Naive thymus-derived CD4-positive, alpha-beta T cell (primary cell): ENCODE measurements around the gene LKAAEAR1. TPM values are rescaled to one million over a fixed set of nuclear protein-coding genes. Genes with fewer than 3 reads are reported as not detected.
"Not testable (repeated sequence)": the region's sequence is repeated elsewhere in the genome, so short reads cannot be mapped to it uniquely, and the experiment has no call there.

Experiments used
- ATAC-seq: fragments of 150-1000 bp; cut with Tn5 transposase; 2 replicates; pipeline ENCODE4 v1.10.0; 2021; ENCODE audit warnings: mild to moderate bottlenecking, moderate library complexity
- CTCF ChIA-PET: fragments of 350-600 bp; sonication (Branson Sonifier 250); formaldehyde crosslinking; loops from one replicate; lab custom pipeline; 2021; ENCODE audit warnings: antibody characterized with exemption; lab: Charles Lee
- POLR2A ChIA-PET: fragments of 350-600 bp; sonication (Branson Sonifier 250); formaldehyde crosslinking; loops from one replicate; lab custom pipeline; 2021; ENCODE audit warnings: antibody characterized with exemption, inconsistent platforms; lab: Charles Lee
- DNase-seq, 9 donors: peaks; one replicate each; pipeline versions ENCODE4 v3.0.0 to v3.0.0-alpha.2; 2020 to 2022; ENCODE audit warnings: mixed read lengths in 1 of 9
- H3K27ac ChIP-seq: one replicate; pipeline ENCODE4 v1.7.0; 2013; ENCODE audit warnings: mild to moderate bottlenecking, low read depth, low read length, moderate library complexity
- H3K27me3 ChIP-seq, 2 donors: one replicate each; pipeline ENCODE4 v1.7.0; 2013; ENCODE audit warnings: low read length in 2 of 2, mild to moderate bottlenecking in 2 of 2, moderate library complexity in 2 of 2; ENCODE audit not compliant: control insufficient read depth in 2 of 2, insufficient read depth in 2 of 2
- H3K36me3 ChIP-seq, 3 experiments: 1 replicate in 2 of 3; 2 replicates in 1 of 3; pipeline ENCODE4 v1.7.0; 2013; ENCODE audit warnings: low read length in 3 of 3, mild to moderate bottlenecking in 3 of 3, moderate library complexity in 1 of 3; ENCODE audit not compliant: insufficient read depth in 3 of 3, control insufficient read depth in 2 of 3
- H3K4me1 ChIP-seq, 2 donors: one replicate each; pipeline ENCODE4 v1.7.0; 2013; ENCODE audit warnings: low read length in 2 of 2, mild to moderate bottlenecking in 2 of 2, moderate library complexity in 1 of 2; ENCODE audit not compliant: control insufficient read depth in 2 of 2, insufficient read depth in 2 of 2
- H3K4me3 ChIP-seq: 2 replicates; pipeline ENCODE4 v1.7.0; 2013; ENCODE audit warnings: mild to moderate bottlenecking, low read length
- H3K9me3 ChIP-seq, 3 experiments: 1 replicate in 2 of 3; 2 replicates in 1 of 3; pipeline ENCODE4 v1.7.0; 2013; ENCODE audit warnings: low read length in 3 of 3; ENCODE audit not compliant: control insufficient read depth in 2 of 3
- H3K27ac Mint-ChIP-seq, 9 donors: one replicate each; pipeline ENCODE4 v1.8.0; 2020 to 2022; ENCODE audit warnings: mixed read lengths in 9 of 9, mild to moderate bottlenecking in 8 of 9, moderate library complexity in 5 of 9, inconsistent platforms in 2 of 9
- H3K27me3 Mint-ChIP-seq, 5 donors: one replicate each; pipeline ENCODE4 v1.8.0; 2021 to 2022; ENCODE audit warnings: mixed read lengths in 5 of 5, mild to moderate bottlenecking in 1 of 5
- H3K36me3 Mint-ChIP-seq, 5 donors: one replicate each; pipeline ENCODE4 v1.8.0; 2020 to 2022; ENCODE audit warnings: mixed read lengths in 5 of 5, mild to moderate bottlenecking in 3 of 5, inconsistent platforms in 1 of 5
- H3K4me1 Mint-ChIP-seq, 7 donors: one replicate each; pipeline ENCODE4 v1.8.0; 2020 to 2022; ENCODE audit warnings: mixed read lengths in 7 of 7, mild to moderate bottlenecking in 3 of 7, inconsistent platforms in 1 of 7
- H3K4me3 Mint-ChIP-seq, 10 donors: one replicate each; pipeline ENCODE4 v1.8.0; 2020 to 2022; ENCODE audit warnings: mild to moderate bottlenecking in 10 of 10, mixed read lengths in 10 of 10, moderate library complexity in 6 of 10, inconsistent platforms in 2 of 10
- H3K9me3 Mint-ChIP-seq, 11 donors: one replicate each; pipeline ENCODE4 v1.8.0; 2020 to 2022; ENCODE audit warnings: mixed read lengths in 11 of 11, mild to moderate bottlenecking in 4 of 11, inconsistent platforms in 1 of 11, moderate library complexity in 1 of 11
- intact Hi-C, 2 donors: fragments of 100-400 bp; cut with micrococcal nuclease; formaldehyde crosslinking; loops; one replicate each; pipeline ENCODE4 v1.15.1; 2023
- polyA plus RNA-seq, 2 donors: library from polyadenylated mRNA; unstranded; fragments of 300-500 nt; fragmentation: Illumina TruSeq; gene quantifications; one replicate each; pipeline ENCODE4 v1.2.3, GENCODE V29; 2021
- total RNA-seq, 6 experiments: library from RNA in 5 of 6; stranded (reverse) in 5 of 6; gene quantifications; 1 replicate in 5 of 6; 2 replicates in 1 of 6; pipeline ENCODE4 v1.2.3 and lab custom pipeline; 2021 to 2026

The LKAAEAR1 gene, protein sequence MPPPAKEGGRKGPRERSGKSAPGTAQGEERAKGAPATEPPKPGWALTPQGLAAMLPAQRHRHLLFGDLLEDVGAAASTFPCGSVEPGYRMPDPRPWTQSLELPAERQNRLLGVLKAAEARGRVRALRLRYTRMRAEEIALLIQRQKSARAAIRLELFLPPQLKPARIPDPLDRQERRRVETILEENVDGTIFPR
- total RNA-seq: under 1 TPM in 2 of 5 experiments, not detected in 3; 0.48 to 0.71 TPM
- polyA plus RNA-seq: under 1 TPM; 0.47 to 0.75 TPM
- total RNA-seq (lab: John Stamatoyannopoulos, UW): not detected

DNA sequence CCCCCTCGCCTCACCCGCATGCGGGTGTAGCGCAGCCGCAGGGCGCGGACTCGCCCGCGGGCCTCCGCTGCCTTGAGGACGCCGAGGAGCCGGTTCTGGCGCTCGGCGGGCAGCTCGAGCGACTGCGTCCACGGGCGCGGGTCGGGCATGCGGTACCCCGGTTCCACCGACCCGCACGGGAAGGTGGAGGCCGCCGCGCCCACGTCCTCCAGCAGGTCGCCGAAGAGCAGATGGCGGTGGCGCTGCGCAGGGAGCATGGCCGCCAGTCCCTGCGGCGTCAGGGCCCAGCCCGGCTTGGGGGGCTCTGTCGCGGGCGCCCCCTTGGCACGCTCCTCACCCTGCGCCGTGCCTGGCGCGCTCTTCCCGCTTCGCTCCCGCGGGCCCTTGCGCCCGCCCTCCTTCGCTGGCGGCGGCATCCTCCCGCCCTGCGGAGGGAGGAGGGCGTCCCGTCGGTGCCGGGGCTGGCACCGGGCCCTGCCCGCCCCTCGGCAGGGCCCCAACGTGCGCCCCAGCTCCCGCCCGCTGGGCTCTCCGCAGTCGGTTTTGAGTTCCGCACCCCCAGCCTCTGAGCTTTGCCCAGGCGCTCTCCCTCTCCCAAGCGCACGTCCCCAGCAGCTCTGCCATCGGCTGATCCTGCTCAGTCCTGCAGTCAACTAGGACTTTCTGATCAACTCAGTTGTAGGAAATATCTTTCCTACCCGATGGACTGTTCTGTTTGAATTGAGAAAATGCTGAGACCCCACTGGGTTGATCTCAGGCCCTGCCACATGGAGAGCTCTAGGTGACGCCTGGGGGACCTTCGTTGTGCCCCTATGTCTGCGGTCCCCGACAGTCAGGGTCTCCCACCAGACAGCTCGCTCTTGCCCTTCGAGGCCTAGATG, at the start of gene LKAAEAR1:
TSS of gene LKAAEAR1 (minus strand) at position 595 of the 881 bp plus-strand sequence. CDS start at position 416, 179 bp downstream.
- Mint-ChIP-seq H3K27ac (peak within 1 kb of the TSS in 6 of 9 donors; percentile 22 to 89 (median 63)), H3K4me3 (peak within 1 kb of the TSS; percentile 81 to 96 (median 90)), H3K27me3 (peaks cover 0 to 46% (median 0%) of the 10 kb centered on the region in 5 donors), H3K36me3 (peaks cover 0 to 3% (median 0%) of the 10 kb centered on the region in 5 donors), H3K9me3 (peaks cover 0 to 20% (median 5%) of the 10 kb centered on the region in 11 donors), H3K4me1 (peaks cover 22 to 38% (median 32%) of the 10 kb centered on the region in 7 donors)
- CTCF ChIA-PET: interaction anchor here (1.1 to 3.0 kb wide), 6 partner anchors 12 to 587 kb away, joined by 3 to 55 read pairs (median 4); partner anchors contain the start of gene PRPF6
- DNase-seq: no peak
- POLR2A ChIA-PET: interaction anchor here (0.7 to 2.5 kb wide), 3 partner anchors 12 to 36 kb away, joined by 3 to 11 read pairs (median 9); no protein-coding TSS in a partner anchor
- Histone ChIP-seq H3K27me3 (no peaks in the 10 kb centered on the region), H3K36me3 (peaks cover 0 to 4% (median 0%) of the 10 kb centered on the region in 3 experiments), H3K9me3 (peaks cover 0 to 8% (median 0%) of the 10 kb centered on the region in 3 experiments), H3K4me1 (peaks cover 9 to 23% of the 10 kb centered on the region in 2 donors), H3K4me3 (peak within 1 kb of the TSS; percentile 47), H3K27ac (no peak within 1 kb of the TSS)
- intact Hi-C loops: loop anchor here (1.0 to 5.0 kb wide), 4 partner anchors 19 to 173 kb away; partner anchors contain the start of gene PCMTD2 (in 1 of the 2)
- ATAC-seq: no peak

DNA sequence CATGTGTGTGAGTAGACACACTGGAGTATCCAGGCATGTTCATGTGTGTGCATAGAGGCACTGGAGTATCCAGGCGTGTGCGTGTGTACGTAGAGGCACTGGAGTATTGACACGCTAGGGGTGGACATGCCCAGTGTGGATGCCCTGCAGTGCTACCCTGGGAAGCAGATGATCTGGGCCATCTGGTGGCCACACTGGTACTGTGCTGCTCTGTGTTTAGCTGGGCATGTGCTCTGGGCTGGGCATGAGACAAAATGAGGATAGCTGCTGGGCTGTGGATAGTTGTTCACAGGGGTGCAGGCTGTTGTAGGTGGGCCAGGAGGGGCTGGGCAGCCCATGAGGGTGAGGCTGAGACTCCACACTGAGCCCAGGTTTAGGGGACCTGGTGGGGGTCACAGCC, 47.2 kb upstream of the LKAAEAR1 start:
- Histone ChIP-seq H3K9me3 (no peaks in the 10 kb centered on the region), H3K4me3 (no peak overlapping the region), H3K27me3 (no peaks in the 10 kb centered on the region), H3K27ac (no peak overlapping the region), H3K36me3 (no peaks in the 10 kb centered on the region), H3K4me1 (no peaks in the 10 kb centered on the region)
- CTCF ChIA-PET: no interaction called here
- Mint-ChIP-seq H3K9me3 (peaks cover 0 to 4% (median 0%) of the 10 kb centered on the region in 11 donors), H3K27ac (no peak overlapping the region), H3K36me3 (no peaks in the 10 kb centered on the region), H3K4me1 (peaks cover 0 to 11% (median 0%) of the 10 kb centered on the region in 7 donors), H3K4me3 (no peak overlapping the region), H3K27me3 (peaks cover 9 to 34% (median 24%) of the 10 kb centered on the region in 5 donors)
- ATAC-seq: peak; percentile 37
- DNase-seq: no peak
- intact Hi-C loops: no loop called here
- POLR2A ChIA-PET: no interaction called here

DNA sequence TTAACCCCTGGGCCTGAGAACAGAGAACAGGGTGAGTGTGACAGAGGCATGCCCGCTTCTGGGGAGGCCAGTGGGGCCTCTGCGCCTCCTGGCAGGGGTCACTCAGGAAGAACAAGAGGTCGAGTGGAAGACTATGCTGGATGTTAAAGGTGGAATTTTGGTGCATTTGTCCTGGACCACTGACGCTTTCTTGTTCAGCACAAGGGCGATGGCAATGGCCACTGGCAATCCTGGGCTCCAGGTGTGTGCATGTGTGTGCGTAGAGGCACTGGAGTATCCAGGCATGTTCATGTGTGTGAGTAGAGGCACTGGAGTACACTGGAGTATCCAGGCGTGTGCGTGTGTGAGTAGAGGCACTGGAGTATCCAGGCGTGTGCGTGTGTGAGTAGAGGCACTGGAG, 46.7 kb upstream of the LKAAEAR1 start:
- peaks cover 0 to 9% (median 0%) of the 10 kb centered on the region in 7 donors for H3K4me1 Mint-ChIP-seq
- H3K4me3 Mint-ChIP-seq: no peak overlapping the region
- Histone ChIP-seq H3K4me3 (no peak overlapping the region), H3K9me3 (no peaks in the 10 kb centered on the region), H3K27me3 (no peaks in the 10 kb centered on the region), H3K36me3 (no peaks in the 10 kb centered on the region), H3K4me1 (no peaks in the 10 kb centered on the region), H3K27ac (no peak overlapping the region)
- no peak for DNase-seq
- peaks cover 9 to 31% (median 24%) of the 10 kb centered on the region in 5 donors for H3K27me3 Mint-ChIP-seq
- no peaks in the 10 kb centered on the region for H3K36me3 Mint-ChIP-seq
- intact Hi-C loops: no loop called here
- ChIA-PET CTCF (no interaction called here), POLR2A (no interaction called here)
- peak overlapping the region in 1 of 9 donors; percentile 58 for H3K27ac Mint-ChIP-seq
- H3K9me3 Mint-ChIP-seq: peaks cover 0 to 4% (median 0%) of the 10 kb centered on the region in 11 donors
- ATAC-seq: no peak

- peaks cover 0 to 4% (median 0%) of the 10 kb centered on the region in 11 donors for H3K9me3 Mint-ChIP-seq
- Histone ChIP-seq H3K9me3 (no peaks in the 10 kb centered on the region), H3K27ac (no peak overlapping the region), H3K36me3 (no peaks in the 10 kb centered on the region), H3K4me1 (no peaks in the 10 kb centered on the region), H3K4me3 (no peak overlapping the region), H3K27me3 (no peaks in the 10 kb centered on the region)
- peaks cover 0 to 6% (median 0%) of the 10 kb centered on the region in 7 donors for H3K4me1 Mint-ChIP-seq
- H3K36me3 Mint-ChIP-seq: no peaks in the 10 kb centered on the region
- intact Hi-C loops: no loop called here
- ChIA-PET POLR2A (no interaction called here), CTCF (no interaction called here)
- DNase-seq (no peak), ATAC-seq (no peak)
- H3K4me3 Mint-ChIP-seq: no peak overlapping the region
- H3K27me3 Mint-ChIP-seq: peaks cover 9 to 27% (median 22%) of the 10 kb centered on the region in 5 donors
- H3K27ac Mint-ChIP-seq: peak overlapping the region in 1 of 9 donors; percentile 67
These were observed 46.1 kb upstream of the LKAAEAR1 start for GRCh38 chr20:64130271-64130670.

DNA sequence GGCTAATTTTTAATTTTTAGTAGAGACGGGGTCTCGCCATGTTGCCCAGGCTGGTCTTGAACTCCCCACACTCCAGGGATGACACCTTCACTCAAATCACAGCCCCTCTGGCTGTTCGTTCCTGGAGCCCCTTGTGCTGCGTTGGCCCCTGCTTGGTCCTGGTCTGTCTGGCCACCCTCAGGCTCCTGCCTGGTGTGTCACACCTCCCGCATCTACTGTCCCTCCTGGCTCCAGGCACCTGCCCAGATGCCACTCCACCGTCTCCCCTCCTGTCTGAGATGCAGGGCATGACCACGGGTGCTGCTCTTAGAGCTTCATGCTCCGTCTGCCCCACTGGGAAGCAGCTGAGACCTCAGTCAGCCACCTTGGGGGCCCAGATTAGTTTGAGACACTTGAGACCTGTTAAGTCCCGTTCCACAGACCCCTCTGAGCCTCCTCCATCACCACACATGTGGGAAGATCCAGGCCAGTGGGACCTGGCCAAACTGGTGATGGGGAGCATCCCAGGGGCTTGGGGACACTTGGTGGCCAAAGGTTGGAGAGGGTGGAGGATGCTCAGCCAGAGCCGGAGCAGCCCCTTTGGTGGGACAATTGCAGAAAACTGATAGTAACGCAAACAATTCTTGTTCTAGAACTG, 45.1 kb upstream of the LKAAEAR1 start:
- Mint-ChIP-seq H3K9me3 (peaks cover 0 to 4% (median 0%) of the 10 kb centered on the region in 11 donors), H3K27me3 (peaks cover 11 to 27% (median 24%) of the 10 kb centered on the region in 5 donors), H3K27ac (no peak overlapping the region), H3K36me3 (no peaks in the 10 kb centered on the region), H3K4me3 (no peak overlapping the region), H3K4me1 (peaks cover 0 to 6% (median 0%) of the 10 kb centered on the region in 7 donors)
- Histone ChIP-seq H3K27me3 (no peaks in the 10 kb centered on the region), H3K27ac (no peak overlapping the region), H3K4me3 (no peak overlapping the region), H3K36me3 (no peaks in the 10 kb centered on the region), H3K9me3 (no peaks in the 10 kb centered on the region), H3K4me1 (no peaks in the 10 kb centered on the region)
- ATAC-seq (no peak), DNase-seq (no peak)
- POLR2A ChIA-PET: no interaction called here
- CTCF ChIA-PET: no interaction called here
- intact Hi-C loops: no loop called here

- intact Hi-C loops: loop anchor here in 1 of 2 donors (5.0 kb wide), 1 partner anchor 416 kb away; the partner anchor contains the start of genes ARFRP1 and ZGPAT
- H3K4me1 ChIP-seq, H3K36me3 ChIP-seq, H3K9me3 ChIP-seq, H3K4me3 ChIP-seq, H3K36me3 Mint-ChIP-seq, H3K27ac Mint-ChIP-seq, H3K9me3 Mint-ChIP-seq, H3K27me3 ChIP-seq, H3K4me1 Mint-ChIP-seq, H3K4me3 Mint-ChIP-seq, ATAC-seq, DNase-seq, H3K27ac ChIP-seq: not testable (repeated sequence)
- CTCF ChIA-PET: interaction anchor here (0.7 kb wide), 1 partner anchor 50 kb away, joined by 5 read pairs; no protein-coding TSS in a partner anchor
- POLR2A ChIA-PET: interaction anchor here (0.7 kb wide), 1 partner anchor 28 kb away, joined by 4 read pairs; no protein-coding TSS in a partner anchor
- peaks cover 4 to 31% (median 8%) of the 10 kb centered on the region in 5 donors for H3K27me3 Mint-ChIP-seq
These were observed 39.3 kb upstream of the LKAAEAR1 start for GRCh38 chr20:64123517-64123916.
